C4-2B (cell line): ENCODE data around the gene POU2AF2.

Experiments
- ZFX ChIP-seq: fragments of 450-650 bp; IDR thresholded peaks from 2 replicates; pipeline ENCODE4 v1.6.1; 2017
- TF ChIP-seq, protein P1 (sequence below): fragments of 450-650 bp; conservative IDR thresholded peaks from 2 replicates; pipeline ENCODE4 v1.5.1; 2017; ENCODE audit warnings: mild to moderate bottlenecking

DNA sequence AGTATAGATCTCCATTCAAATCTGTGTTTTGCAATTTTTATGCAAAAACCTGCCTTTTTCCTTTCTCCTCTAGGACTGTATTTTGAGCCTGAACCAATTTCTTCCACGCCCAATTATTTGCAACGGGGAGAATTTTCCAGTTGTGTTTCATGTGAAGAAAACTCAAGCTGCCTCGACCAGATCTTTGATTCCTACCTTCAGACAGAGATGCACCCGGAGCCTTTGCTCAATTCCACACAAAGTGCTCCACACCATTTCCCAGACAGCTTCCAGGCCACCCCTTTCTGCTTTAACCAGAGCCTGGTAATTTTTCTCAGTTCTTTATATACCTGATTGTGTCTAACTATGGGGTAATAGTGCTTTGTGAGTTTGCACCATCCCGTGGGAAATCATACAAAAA is 60.8 kb downstream of the POU2AF2 start:
- TF ChIP-seq, protein P1, sequence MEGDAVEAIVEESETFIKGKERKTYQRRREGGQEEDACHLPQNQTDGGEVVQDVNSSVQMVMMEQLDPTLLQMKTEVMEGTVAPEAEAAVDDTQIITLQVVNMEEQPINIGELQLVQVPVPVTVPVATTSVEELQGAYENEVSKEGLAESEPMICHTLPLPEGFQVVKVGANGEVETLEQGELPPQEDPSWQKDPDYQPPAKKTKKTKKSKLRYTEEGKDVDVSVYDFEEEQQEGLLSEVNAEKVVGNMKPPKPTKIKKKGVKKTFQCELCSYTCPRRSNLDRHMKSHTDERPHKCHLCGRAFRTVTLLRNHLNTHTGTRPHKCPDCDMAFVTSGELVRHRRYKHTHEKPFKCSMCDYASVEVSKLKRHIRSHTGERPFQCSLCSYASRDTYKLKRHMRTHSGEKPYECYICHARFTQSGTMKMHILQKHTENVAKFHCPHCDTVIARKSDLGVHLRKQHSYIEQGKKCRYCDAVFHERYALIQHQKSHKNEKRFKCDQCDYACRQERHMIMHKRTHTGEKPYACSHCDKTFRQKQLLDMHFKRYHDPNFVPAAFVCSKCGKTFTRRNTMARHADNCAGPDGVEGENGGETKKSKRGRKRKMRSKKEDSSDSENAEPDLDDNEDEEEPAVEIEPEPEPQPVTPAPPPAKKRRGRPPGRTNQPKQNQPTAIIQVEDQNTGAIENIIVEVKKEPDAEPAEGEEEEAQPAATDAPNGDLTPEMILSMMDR: no peak
- no peak for TF ChIP-seq ZFX
